Superior temporal gyrus (tissue), 1 donor: ENCODE results near the gene TCF4.

Source experiments
- DNase-seq: peaks from one replicate; pipeline ENCODE4 v3.0.0-alpha.2; 2016; ENCODE audit errors: extremely low spot score

Gene TCF4

GRCh38 chr18:55442561-55442960 lies 145.4 kb downstream of the TCF4 start:
- no peak for DNase-seq

GRCh38 chr18:55440988-55441387 lies 147.0 kb downstream of the TCF4 start:
- DNase-seq, result no peak

GRCh38 chr18:55439056-55439455 lies 148.9 kb downstream of the TCF4 start:
- no peak for DNase-seq

- no peak for DNase-seq
These were observed 152.4 kb downstream of the TCF4 start for GRCh38 chr18:55435592-55435991.

GRCh38 chr18:55433648-55434047 lies 154.3 kb downstream of the TCF4 start:
- DNase-seq, result no peak

- no peak for DNase-seq
These were observed 154.9 kb downstream of the TCF4 start for GRCh38 chr18:55433140-55433539.

- DNase-seq, result no peak
These were observed 155.5 kb downstream of the TCF4 start for GRCh38 chr18:55432307-55433040.

- no peak for DNase-seq
These were observed 158.0 kb downstream of the TCF4 start for GRCh38 chr18:55430026-55430425.

GRCh38 chr18:55427951-55428350 lies 160.0 kb downstream of the TCF4 start:
- DNase-seq, result no peak

- no peak for DNase-seq
These were observed 162.3 kb downstream of the TCF4 start for GRCh38 chr18:55425698-55426097.

- DNase-seq, result peak; percentile 88
These were observed 165.4 kb downstream of the TCF4 start for GRCh38 chr18:55422456-55423180.

- peak; percentile 87 for DNase-seq
These were observed 166.2 kb downstream of the TCF4 start for GRCh38 chr18:55421615-55422419.

GRCh38 chr18:55421308-55421614 lies 166.7 kb downstream of the TCF4 start:
- peak; percentile 76 for DNase-seq

- peak; percentile 74 for DNase-seq
These were observed 167.2 kb downstream of the TCF4 start for GRCh38 chr18:55420665-55421307.

- peak; percentile 82 for DNase-seq
These were observed 167.9 kb downstream of the TCF4 start for GRCh38 chr18:55419947-55420664.

GRCh38 chr18:55419132-55419946 lies 168.7 kb downstream of the TCF4 start:
- DNase-seq, result peak; percentile 72

GRCh38 chr18:55418439-55418838 lies 169.6 kb downstream of the TCF4 start:
- no peak for DNase-seq

GRCh38 chr18:55416791-55417190 lies 171.2 kb downstream of the TCF4 start:
- peak; percentile 74 for DNase-seq

- DNase-seq, result peak; percentile 95
These were observed 172.6 kb downstream of the TCF4 start for GRCh38 chr18:55415258-55415871.

- no peak for DNase-seq
These were observed 173.5 kb downstream of the TCF4 start for GRCh38 chr18:55414475-55414874.
